Bronchial epithelial cell (primary cell): ENCODE measurements around the gene SPRYD3. TPM values are rescaled to one million over a fixed set of nuclear protein-coding genes. Genes with fewer than 3 reads are reported as not detected.
"Not testable (repeated sequence)": the region's sequence is repeated elsewhere in the genome, so short reads cannot be mapped to it uniquely, and the experiment has no call there.

Experiments
- DNase-seq: peaks from one replicate; pipeline ENCODE4 v3.0.0-alpha.2; 2010; ENCODE audit warnings: low read depth
- FAIRE-seq: peaks from 2 replicates; lab custom pipeline; 2011; peaks lifted over from hg19 to GRCh38; lab: Jason Lieb, UNC
- H3K27me3 ChIP-seq: 2 replicates; pipeline ENCODE4 v1.5.1; 2011; ENCODE audit warnings: low read length; ENCODE audit not compliant: control insufficient read depth, insufficient read depth
- H3K36me3 ChIP-seq: 2 replicates; pipeline ENCODE4 v1.5.1; 2011; ENCODE audit warnings: low read length; ENCODE audit not compliant: control insufficient read depth, insufficient read depth
- H3K4me3 ChIP-seq: 2 replicates; pipeline ENCODE4 v1.5.1; 2011; ENCODE audit warnings: mild to moderate bottlenecking, low read depth, low read length, control low read depth
- CTCF ChIP-seq: IDR thresholded peaks from 2 replicates; pipeline ENCODE4 v1.5.1; 2011; ENCODE audit warnings: mild to moderate bottlenecking, moderate library complexity, low read length, control low read depth, inconsistent platforms; ENCODE audit not compliant: insufficient read depth, severe bottlenecking
- total RNA-seq: library from RNA; depleted of rRNA; stranded (reverse); fragments of >200 nt; gene quantifications from 2 replicates; pipeline ENCODE4 v1.2.1, GENCODE V29; 2014

SPRYD3 gene
- total RNA-seq, 1 donor from 2014 or later: 18.7 TPM

DNA sequence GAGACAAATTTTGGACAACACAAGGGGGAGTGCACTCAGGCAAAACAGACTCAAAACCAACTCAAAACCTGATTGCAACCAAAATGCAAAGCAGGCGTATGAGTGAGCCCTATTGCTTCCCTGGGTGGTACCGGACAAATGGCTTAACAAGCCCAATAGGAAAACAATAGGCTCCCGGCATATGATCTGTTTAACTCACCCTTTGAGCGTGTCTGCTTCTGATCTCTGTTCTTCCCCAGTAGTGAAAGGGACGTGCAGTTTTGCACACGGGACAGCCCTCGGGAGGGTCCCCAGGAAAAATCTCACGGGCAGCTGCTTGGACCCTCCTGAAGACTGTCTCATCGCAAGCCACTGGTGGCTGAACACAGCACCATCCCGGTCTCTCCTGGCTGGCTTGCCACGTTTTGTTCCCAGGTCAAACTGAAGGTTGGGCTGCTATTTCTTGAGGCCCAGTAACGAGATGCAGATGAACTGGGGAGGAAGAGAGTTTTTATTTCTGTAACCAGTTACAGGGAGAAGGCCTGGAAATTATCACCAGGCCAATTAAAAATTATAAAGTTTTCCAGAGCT lies 34.0 kb upstream of the SPRYD3 start:
- no peaks in the 10 kb centered on the region for H3K36me3 ChIP-seq
- no peak for DNase-seq
- H3K27me3 ChIP-seq: no peaks in the 10 kb centered on the region

GRCh38 chr12:53112431-53112830 lies 33.2 kb upstream of the SPRYD3 start:
- not testable (repeated sequence) for DNase-seq, H3K27me3 ChIP-seq, FAIRE-seq, H3K4me3 ChIP-seq, H3K36me3 ChIP-seq

More for the DNA sequence above, 34.0 kb upstream of the SPRYD3 start:
- no peak for FAIRE-seq
- H3K4me3 ChIP-seq: no peak overlapping the region
- TF ChIP-seq CTCF: no peak

DNA sequence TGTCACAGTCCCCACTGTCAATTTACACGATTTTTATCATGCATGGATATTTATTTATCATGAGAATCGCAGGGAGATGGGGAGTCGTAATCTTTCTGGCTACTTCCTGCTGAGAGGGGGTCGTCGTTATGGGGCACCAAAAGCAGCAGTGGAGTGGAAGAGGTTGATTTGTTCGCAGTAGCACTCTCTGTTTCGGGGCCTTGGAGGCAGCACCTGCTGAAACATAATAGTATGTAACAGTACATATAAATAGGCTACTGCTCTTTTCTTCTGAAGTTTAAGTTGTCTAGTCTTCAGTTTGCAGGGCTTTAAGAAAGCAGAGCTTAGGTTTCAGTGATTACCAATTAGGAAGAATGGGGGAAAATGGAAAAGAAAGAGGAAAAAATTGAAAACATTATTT lies 27.9 kb upstream of the SPRYD3 start:
- no peak for TF ChIP-seq CTCF
- no peaks in the 10 kb centered on the region for H3K36me3 ChIP-seq
- FAIRE-seq (no peak), DNase-seq (no peak)
- H3K4me3 ChIP-seq: no peak overlapping the region
- no peaks in the 10 kb centered on the region for H3K27me3 ChIP-seq

GRCh38 chr12:53105712-53106439 lies 26.7 kb upstream of the SPRYD3 start:
- TF ChIP-seq CTCF: no peak
- no peaks in the 10 kb centered on the region for H3K27me3 ChIP-seq
- no peak for DNase-seq
- FAIRE-seq: no peak
- no peak overlapping the region for H3K4me3 ChIP-seq
- no peaks in the 10 kb centered on the region for H3K36me3 ChIP-seq

DNA sequence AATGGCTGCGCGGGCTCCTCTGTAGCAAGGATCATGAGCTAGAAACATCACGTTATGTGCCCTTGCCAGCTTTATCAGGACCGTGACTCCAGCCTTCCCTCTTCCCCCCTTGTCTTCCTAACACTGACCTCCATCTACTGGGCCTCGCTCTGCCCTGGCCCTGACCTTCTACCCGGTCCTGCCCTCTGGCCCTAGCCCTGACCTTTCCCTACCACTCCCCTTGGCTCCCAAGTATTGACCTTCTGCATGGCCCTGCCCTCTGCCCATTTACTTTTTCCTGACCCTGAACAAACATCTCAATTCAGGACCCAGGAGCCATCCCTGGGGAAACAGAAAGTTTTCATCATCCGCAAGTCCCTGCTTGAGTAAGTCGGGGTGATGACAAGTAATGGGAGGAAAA lies 26.1 kb upstream of the SPRYD3 start:
- no peak for TF ChIP-seq CTCF
- DNase-seq (no peak), FAIRE-seq (no peak)

GRCh38 chr12:53103860-53104305 lies 24.7 kb upstream of the SPRYD3 start:
- no peak for DNase-seq
- FAIRE-seq: no peak
- TF ChIP-seq CTCF: no peak
- no peak overlapping the region for H3K4me3 ChIP-seq
- H3K27me3 ChIP-seq: no peaks in the 10 kb centered on the region
- H3K36me3 ChIP-seq: no peaks in the 10 kb centered on the region

More for the DNA sequence above, 26.1 kb upstream of the SPRYD3 start:
- H3K4me3 ChIP-seq: no peak overlapping the region
- H3K27me3 ChIP-seq: no peaks in the 10 kb centered on the region
- no peaks in the 10 kb centered on the region for H3K36me3 ChIP-seq
